Activated CD8-positive, alpha-beta memory T cell treated with anti-CD3 and anti-CD28 coated beads, Interleukin-2, amount 50 U/mL, for 24 hours (primary cell): ENCODE measurements around the gene CFAP20.

Experiments used
- DNase-seq: peaks from one replicate; pipeline ENCODE4 v3.0.0-alpha.2; 2020; ENCODE audit errors: extremely low read depth

Gene CFAP20

DNA sequence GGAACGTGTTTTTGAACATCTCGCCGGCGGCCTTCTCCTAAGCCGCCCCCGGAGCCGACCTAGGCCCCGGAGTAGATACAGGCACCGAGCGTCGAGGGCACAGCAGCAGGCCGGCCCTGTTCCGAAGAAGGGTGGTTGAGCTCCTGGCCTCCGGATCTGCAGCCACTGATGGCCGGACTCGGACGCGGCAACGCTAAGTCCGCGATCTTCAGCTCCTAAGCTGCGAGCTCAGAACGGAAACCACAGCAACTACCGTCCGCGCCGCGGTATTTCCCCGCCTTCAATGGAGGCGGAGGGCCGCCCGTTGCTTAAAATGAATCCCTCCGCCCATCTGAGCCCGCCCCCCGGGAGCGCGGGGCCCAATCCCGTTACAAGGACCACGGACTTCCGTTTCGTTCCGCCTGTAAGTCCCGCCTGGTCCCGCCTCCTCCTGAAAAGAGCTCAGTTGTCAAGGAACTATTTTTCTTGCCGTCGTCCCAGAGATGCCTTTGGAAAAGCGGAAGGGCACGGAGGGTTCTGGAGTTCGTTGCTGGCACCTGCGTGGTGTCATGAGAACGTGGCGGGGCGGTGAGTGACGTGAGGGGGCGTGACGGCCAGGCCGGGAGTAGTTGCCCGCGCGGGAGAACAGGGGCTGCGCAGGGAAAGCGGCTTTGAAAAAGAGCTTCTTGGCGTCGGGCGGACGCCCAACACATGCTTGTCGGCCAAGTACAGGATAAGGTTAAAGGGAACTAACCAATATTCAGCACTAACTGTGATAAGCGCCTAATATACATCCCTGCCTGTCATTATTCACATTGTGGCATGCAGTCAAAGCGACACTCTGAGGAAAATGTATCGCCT lies at the start of gene CFAP20:
TSS of gene CFAP20 (minus strand) at position 285 of the 840 bp plus-strand sequence. CDS start at position 19, 266 bp downstream.
- DNase-seq = peak; percentile 96

DNA sequence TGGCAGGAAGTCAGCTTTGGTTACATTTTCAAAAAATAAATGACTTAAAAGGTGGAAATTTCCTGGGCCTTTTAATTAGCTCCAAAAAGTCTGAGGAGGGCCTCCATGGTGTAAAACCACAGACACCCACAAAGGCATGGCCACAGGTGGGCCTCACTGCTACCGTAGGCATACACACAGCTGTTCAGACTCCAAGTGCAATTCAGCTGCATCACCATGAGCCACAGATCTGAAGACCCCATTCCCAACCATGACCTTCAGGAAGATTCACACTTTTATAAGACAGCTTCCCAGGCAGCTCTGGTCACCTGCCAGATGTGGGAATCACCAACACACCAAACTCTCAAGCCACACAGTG lies 48.2 kb upstream of the CFAP20 start:
- no peak for DNase-seq

DNA sequence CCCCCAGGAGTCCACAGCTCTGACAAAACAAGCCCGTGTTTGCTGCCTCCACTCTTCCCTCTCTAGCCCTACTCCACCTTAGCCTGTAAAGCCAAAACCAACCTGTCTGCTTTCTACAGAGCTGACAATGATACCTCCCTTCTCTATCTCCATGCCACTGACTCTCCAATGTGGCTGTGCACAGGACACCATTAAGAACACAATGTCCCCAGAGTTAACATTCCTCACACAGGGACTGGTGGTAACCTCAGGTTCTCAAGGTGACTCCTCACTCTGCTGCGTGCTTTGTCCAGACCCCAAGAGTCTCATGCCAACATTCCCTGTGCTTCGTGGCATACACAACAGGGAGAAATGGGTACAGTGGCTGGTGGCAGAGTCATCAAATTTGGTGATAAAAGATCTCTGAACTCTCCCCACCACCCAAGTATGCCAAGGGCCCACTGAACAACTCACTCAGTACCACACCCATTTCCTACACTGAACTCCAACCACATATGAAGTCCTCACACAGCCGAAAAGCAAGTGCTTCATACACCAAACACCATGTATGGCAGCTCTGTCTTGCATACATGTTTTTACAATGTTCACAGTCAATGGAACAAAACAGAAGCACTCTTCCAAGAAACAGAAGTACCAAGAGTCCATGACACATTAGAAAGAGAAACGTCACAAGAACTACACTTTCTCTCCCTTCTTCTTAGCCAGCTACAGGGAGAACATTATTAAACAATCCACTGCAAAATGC lies 47.6 kb upstream of the CFAP20 start:
- DNase-seq = no peak

DNA sequence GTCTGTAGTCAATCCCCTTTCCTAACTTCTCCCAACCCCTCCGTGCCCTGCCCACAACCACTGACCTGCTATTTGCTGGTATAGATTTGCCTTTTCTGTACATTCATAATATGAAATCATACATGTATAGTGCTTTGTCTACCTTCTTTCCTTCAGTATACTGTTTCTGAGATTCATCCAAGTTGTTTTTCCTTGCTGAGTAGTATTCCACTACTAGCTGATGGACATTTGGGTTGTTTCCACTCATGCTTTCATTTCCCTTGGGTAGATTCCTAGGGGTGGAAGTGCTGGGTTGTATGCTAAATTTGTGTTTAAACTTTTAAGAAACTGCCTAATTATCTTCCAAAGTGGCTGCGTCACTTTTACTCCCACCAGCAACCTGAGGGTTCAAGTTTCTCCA lies 41.0 kb upstream of the CFAP20 start:
- DNase-seq = no peak

DNA sequence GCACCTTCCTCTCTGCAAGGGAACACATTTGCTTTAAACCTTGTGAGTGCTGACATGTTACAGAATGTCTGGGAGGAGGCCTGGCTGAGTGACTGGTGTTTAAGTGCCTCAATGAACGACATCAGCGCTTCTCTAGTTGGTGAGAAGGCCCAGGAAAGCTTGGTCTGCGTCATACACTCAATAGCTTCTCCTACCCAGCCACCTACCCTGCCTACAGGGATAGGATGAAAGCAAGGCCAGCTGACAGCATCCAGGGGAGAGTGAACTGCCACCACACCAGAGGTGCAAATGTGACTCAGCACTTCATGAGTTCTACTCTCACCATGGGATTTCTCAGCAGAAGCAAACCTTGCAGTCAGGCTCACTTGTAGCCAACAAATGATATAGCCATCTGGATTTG lies 31.7 kb upstream of the CFAP20 start:
- DNase-seq = no peak

DNA sequence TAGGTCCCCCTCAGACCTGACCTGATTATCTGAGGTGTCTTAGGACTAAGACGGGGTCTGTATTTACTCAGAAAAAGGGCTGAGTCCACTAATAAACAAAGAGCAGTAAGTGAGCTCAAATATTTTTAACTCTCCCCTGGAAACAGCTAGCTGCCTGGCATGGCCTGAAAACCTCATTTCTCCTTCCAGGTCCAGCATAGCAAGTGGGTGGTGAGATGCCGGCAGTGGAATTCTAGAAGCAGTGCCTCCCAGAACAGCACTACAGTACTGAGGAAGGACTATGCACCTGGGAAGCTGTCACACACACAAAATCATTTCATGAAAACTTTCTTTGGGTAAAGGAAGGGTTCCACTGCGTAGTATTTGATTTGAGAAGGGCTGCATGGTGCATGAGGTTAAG lies 29.5 kb upstream of the CFAP20 start:
- DNase-seq = no peak

DNA sequence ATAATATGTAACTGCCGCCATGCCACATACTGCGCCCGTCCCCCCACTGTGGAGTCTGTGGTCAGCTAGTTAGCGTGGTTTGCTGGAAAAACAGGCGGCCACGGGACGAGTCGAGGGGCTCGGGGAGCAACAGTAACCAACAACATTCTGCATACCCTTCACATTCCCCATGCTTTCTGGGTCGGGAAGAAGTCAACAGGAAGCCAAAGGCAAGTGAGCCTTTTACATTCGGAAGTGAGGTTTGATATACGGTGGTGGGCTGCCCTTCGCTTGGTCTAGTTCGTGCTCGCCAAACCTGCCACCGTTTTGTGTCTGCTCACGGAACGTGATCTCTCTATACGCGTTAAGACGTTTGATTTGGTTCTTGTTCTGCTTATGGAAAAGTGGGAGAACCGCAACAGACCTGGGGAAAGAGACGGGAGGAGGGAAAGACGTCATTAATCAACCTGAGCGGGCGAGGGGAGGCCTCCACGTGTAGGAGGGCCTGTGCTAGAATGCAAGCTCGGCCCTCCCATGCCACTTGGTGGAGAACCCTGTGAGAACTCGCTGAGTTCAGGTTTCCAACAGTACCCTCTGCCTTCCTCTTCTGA lies 28.9 kb upstream of the CFAP20 start:
- no peak for DNase-seq

DNA sequence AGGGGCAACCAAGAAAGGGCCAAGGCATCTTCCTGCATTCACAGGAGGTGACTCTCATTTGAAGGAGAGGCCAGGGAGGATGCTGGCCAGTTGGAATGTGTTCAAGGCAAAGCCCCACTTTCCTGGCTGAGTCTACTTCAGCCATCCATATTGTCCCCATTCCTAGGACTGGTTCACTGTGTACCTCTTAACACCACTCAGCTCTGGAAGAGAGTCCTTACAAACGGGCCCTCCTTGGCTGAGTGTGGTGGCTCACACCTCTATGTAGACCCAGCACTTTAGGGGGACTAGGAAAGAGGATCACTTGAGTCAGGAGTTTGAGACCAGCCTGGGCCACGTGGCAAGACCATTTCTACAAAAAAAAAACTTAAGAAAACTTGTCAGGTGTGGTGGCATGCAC lies 28.1 kb upstream of the CFAP20 start:
- DNase-seq = no peak

DNA sequence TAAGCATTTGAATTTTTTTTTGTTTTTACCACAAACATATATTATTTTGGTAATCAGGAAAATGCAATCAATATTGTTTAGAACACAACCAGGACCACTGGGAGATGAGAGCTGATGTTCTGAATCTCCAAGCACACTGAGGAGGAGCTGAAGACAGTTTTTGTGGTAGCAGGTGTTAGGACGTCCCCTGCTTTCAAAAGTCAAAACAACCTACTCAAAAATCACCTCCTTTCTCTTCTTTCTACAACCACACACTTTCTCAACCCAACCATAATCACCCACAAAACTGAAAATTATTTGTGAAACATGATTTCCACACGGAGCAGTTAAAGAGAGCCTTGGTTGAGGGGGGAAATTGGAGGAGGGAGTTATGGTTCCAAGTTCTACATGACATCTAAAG lies 26.7 kb upstream of the CFAP20 start:
- no peak for DNase-seq

DNA sequence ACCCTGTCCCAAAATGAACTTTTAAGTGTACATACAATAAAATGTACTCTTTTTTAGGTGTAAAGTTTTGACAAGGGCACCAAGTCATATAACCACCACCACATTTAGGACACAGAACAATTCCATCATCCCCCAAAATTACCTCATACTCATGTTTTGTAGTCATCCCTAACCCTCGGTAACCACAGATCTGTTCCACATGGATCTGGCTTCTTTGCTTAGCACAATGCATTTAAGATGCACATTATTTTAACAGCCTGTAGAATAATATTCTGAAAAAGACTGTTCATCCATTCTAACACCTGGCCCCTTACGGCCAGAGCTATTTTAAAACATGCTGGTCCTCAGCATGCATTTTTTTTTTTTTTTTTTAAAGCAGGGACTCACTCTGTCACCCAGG lies 25.2 kb upstream of the CFAP20 start:
- no peak for DNase-seq

DNA sequence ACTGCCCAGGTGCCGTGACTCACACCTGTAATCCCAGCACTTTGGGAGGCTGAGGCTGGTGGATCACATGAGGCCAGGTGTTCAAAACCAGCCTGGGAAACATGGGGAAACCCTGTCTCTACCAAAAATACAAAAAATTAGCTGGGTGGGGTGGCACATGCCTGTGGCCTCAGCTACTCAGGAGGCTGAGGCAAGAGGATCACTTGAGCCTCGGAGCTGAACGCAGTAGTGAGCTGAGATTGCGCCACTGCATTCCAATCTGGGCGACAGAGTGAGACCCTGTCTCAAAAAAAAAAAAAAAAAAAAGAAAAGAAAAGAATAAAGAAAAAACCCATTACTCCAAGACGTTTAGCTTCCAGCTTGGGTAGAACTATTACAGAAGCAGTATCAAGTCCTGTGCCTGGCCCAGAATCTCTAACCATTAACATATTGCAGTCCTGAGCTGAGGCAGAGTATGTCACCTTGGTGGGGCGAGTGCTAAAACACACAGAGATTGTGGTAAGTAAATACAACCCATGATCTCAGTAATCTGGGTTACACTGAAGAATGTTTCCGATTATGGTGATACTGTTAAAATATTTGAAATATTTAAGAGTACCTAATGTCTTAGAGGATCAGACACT lies 23.2 kb upstream of the CFAP20 start:
- DNase-seq = no peak

DNA sequence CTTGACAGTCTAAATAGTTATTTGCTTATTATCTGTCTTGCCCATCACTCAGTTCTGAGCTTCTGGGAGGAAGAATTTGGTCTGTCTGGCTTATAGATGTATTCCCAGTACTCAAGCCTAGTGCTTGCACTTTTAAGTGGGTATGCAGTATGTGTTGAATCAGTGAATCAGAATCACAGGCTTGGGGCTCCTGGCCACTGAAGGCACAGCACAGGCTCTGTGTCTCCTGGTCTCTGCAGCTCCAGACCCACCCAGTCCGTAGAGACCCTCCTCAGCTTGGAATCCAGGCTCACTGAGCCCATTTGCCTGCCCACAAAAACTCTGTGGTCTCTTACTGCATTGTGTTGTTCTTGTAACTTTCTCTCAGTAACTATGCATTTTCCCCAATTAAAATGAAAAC lies 19.3 kb upstream of the CFAP20 start:
- no peak for DNase-seq

DNA sequence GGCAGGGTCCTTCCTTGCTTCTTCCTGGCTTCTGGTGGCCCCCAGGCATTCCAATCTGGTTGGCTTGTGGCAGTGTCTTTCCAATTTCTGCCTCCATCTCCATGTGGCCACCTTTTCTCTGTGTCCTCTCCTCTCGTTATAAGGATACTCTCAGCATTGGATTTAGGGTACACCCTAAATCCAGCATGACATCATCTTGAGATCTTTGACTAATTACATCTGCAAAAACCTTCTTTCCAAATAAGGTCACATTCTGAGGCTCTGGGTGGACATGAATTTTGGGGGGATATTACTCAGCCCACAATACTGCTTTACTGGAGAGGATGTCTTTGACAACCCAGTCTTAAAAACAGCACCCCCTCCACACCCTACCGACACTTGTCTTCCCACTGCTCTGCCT lies 18.9 kb upstream of the CFAP20 start:
- DNase-seq = no peak

DNA sequence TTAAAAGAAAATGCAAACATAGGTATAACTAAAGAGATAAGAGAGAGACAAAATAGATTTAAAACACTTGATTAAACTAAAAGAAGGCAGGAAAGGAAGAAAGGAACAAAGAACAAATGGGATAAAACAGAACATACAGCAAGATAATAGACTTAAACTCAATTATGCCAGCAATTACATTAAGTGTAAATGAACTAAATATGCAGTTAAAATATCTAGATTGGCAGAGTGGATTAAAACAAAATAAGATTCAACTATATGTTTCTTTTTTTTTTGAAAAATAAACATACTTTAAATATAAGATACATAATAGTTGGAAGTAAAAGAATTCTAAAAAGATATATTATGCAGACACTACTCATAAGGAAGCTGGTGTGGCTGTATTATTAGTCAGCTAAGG lies 9.7 kb upstream of the CFAP20 start:
- DNase-seq = no peak

DNA sequence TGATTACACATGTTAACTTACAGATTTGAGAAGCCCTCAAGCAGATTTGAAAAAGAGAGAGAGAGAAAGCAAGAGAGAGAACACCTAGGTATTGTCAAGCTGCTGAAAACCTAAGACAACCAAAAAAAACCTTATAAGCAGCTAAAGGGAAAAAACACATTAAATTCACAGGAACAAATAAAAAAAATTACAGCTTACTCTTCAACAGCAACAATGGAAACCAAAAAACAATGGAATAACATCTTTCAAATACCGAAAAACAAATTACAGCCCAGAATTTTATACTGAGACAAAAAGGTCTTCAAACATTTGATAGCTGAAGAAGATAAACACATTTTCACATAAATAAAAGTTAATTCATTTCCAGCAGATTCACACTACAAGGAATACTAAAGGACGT lies 8.4 kb upstream of the CFAP20 start:
- DNase-seq = no peak

DNA sequence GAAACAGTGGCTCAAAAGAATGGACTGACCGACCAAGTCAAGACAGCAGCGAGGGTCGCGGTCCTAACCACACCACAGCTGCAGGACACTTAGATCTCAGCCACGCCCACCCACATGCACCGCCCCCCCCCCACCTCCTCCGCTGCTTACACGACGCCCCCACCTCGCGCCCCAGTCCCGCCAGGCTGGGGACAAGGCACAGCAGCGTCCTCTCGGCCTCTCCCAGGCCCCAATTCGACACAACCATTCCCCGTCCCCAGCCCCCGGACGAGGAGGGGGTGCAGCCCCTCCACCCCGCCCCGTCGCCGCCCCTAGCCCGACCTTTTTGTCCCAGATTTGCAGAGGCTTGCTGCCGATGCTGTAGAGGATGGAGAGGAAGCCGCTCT lies 477 bp downstream of the CFAP20 start:
- no peak for DNase-seq

DNA sequence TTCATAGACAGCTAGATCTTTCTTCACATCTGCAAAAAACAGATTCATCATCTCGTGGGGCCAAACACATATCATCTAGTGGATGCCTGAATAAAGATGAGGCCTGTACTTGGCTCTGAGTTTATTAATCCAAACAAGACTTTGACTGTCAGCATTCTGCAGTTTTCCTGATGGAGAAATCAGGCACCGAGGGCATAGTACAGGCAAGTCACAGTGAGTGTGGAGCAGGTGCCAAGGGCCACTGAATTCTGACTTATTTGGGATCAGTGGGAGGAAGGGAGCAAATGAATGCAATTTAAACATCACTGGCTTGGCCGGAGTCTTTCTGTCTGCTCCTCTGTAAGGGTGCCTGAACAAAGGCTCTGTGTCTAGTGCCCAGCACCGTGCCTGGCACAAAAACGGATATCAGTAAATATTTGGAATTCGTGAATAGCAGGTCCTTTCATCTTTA lies 975 bp downstream of the CFAP20 start:
- DNase-seq = no peak

DNA sequence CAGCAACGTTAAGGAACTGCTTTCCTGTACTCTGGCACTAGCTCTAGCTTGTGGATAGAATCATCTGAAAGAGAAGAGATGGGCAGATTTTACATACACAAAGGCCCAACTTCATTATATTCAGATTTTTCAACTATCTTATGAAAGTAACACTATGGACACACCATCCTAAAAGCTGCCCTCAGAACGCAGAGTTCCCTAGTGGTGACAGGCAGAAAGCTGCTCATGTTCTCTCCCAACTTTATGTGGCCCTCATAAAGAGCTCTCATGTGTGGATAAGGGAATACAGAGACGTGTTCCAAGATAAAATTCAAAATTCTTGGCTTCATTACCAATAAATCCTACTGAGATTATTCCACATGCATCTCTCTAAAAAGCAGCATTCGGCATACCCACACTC lies 1.5 kb downstream of the CFAP20 start:
- DNase-seq = no peak

DNA sequence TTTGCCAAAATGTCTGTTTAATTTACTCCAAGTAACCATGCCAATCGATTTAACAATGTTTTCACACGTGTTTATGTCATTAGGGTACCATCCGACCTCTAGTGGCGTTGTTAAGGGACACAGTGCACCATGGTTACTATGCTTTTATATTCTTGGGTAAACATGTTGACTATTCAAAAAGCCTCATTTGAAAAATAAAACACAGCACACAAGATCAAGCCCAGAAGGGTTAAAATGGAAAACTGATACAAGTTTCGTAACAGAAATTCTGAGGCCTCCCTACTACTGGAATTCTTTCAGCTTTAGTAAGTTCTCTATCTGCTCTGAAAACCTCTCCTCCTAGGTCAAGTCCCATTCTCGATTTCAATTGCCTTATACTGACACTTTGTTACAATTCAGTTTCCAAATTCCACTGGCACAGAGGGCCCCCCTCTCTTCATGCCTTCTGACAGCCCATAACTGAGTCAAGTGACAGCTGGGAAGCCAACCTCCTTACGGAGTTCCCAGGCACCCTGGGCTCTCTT lies 2.1 kb downstream of the CFAP20 start:
- DNase-seq = no peak

DNA sequence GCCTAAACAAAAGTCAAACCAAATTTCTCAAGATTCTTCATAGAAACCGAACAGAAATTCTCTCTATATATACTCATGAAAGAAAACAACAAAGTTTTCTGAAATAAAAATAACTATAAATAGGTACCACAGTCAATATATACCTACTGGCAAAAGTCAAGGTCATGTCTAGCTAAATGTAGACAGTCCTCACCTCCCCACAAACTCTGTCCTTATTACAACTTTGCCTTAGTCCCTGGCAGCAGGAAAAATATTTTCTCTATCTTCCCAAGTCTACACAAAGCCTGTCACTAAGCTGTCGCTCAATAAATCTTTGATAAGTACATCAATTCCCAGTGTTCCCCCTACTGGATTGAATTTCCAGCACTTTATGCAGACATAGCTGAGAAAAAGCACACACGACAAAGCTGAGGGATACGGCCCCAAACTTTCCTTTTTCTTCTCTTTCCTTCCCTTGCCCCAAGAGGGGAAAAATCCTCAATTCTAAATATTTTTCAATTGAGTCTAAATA lies 2.7 kb downstream of the CFAP20 start:
- no peak for DNase-seq

DNA sequence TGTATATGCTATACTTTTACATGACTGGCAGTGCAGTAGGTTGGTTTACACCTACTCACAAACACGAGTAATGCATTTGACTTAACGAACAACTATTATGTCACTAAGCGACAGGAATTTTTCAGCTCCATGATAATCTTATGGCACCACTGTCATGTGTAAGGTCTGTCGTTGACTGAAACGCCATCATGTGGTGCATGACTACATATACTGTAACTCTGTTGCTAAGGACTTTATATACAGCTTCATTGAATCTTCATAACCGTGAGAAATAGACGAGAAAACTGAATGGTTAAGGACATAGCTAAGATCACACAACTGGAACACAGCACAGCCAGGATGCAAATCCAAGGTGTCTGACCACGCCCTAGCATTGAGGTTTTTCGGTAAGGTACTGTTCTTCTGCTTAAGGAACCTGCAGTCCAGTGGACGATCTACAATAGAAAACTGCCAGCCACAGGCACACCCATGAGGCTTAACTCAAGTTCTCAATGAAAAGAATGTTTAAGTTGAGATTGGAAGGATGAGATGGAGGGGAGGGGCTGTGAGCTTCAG lies 3.3 kb downstream of the CFAP20 start:
- DNase-seq = no peak

DNA sequence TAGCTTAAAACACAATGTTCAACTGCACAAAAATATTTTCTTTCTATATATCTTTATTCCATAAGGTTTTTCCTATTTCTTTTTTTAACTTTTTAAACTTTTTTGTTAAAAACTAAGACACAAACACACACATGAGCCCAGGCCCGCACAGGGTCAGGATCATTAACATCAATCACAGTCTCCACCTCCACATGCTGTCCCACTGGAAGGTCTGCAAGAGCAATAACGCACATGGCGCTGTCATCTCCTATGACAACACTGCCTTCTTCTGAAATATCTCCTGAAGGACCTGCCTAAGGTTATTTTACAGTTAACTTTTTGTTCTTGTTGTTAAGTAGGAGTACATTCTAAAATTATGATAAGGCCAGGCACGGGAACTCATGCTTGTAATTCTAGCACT lies 4.1 kb downstream of the CFAP20 start:
- no peak for DNase-seq
